ENCODE measurements around the gene UST. TPM values are rescaled to one million over a fixed set of nuclear protein-coding genes. Genes with fewer than 3 reads are reported as not detected.

The UST gene
- polyA plus RNA-seq, 1 donor (not counting 4 experiments of a cell fraction or from before 2014, with no cell fraction given) = 6.1 TPM

DNA sequence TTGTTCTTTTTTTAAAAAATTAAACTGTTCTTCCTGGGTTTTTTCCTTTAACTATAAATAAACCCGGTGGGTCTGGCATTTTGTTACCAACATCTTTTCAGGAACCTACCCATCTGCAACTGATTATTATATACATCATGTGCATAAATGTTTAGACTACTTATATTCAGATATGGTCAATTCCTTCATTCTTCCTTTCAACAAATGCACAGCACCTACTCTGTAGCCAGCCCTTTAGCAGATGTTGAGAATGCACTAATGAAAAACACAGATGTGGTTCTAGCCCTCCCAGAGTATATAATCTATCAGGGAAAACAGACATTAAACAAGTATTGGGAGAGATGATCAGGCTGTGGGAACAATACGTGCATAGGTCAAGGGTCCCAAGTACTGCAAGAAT lies 237.1 kb downstream of the UST start:
- no peaks in the 10 kb centered on the region for H3K36me3 ChIP-seq (ENCODE audit: control insufficient read depth in 2 of 2, extremely low read depth in 1 of 2, insufficient read depth in 2 of 2, low read length in 2 of 2)
- H3K9me1 ChIP-seq (ENCODE audit: control insufficient read depth, extremely low read depth, insufficient read depth, low read length) = no peaks in the 10 kb centered on the region
- H3K4me3 ChIP-seq (ENCODE audit: control insufficient read depth in 2 of 3, extremely low read depth in 1 of 3, insufficient read depth in 2 of 3, low read depth in 1 of 3, low read length in 3 of 3) = no peak overlapping the region
- H3K4me1 ChIP-seq (ENCODE audit: control insufficient read depth, extremely low read depth, insufficient read depth, low read length) = no peaks in the 10 kb centered on the region
- no peak for FAIRE-seq
- dilution Hi-C loops (cut with MboI; ENCODE audit: extremely low pct_ligation_motif_present, low sequenced_read_pairs) = no loop called here
- H3K4me2 ChIP-seq (ENCODE audit: control insufficient read depth, extremely low read depth, insufficient read depth, low read depth, low read length) = no peak overlapping the region
- no peak for DNase-seq (ENCODE audit: low read depth, low spot score)
- no peaks in the 10 kb centered on the region for H3K27me3 ChIP-seq (ENCODE audit: control insufficient read depth, extremely low read depth, insufficient read depth, low read length)
- H2AFZ ChIP-seq (ENCODE audit: control insufficient read depth, low read length) = no peak overlapping the region
- H3K79me2 ChIP-seq (ENCODE audit: control insufficient read depth, insufficient read depth, low read length) = no peaks in the 10 kb centered on the region
- no peak overlapping the region for H3K9ac ChIP-seq (ENCODE audit: control insufficient read depth, extremely low read depth, insufficient read depth, low read length)
- H3K27ac ChIP-seq (ENCODE audit: control insufficient read depth, insufficient read depth, low read length) = no peak overlapping the region
- H4K20me1 ChIP-seq (ENCODE audit: control insufficient read depth, extremely low read depth, insufficient read depth, low read length) = no peaks in the 10 kb centered on the region
- H3K9me3 ChIP-seq (ENCODE audit: control insufficient read depth, low read depth, low read length) = no peaks in the 10 kb centered on the region
- TF ChIP-seq EZH2 (IDR thresholded peaks at IDR 0.05; ENCODE audit: low read length) = no peak
- TF ChIP-seq, protein P1, sequence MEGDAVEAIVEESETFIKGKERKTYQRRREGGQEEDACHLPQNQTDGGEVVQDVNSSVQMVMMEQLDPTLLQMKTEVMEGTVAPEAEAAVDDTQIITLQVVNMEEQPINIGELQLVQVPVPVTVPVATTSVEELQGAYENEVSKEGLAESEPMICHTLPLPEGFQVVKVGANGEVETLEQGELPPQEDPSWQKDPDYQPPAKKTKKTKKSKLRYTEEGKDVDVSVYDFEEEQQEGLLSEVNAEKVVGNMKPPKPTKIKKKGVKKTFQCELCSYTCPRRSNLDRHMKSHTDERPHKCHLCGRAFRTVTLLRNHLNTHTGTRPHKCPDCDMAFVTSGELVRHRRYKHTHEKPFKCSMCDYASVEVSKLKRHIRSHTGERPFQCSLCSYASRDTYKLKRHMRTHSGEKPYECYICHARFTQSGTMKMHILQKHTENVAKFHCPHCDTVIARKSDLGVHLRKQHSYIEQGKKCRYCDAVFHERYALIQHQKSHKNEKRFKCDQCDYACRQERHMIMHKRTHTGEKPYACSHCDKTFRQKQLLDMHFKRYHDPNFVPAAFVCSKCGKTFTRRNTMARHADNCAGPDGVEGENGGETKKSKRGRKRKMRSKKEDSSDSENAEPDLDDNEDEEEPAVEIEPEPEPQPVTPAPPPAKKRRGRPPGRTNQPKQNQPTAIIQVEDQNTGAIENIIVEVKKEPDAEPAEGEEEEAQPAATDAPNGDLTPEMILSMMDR (optimal IDR thresholded peaks at IDR 0.05 in 1 of 3, IDR thresholded peaks at IDR 0.05 in 1 of 3, conservative IDR thresholded peaks at IDR 0.05 in 1 of 3; ENCODE audit: extremely low read depth in 1 of 3, insufficient read depth in 2 of 3, low read length in 3 of 3) = no peak

DNA sequence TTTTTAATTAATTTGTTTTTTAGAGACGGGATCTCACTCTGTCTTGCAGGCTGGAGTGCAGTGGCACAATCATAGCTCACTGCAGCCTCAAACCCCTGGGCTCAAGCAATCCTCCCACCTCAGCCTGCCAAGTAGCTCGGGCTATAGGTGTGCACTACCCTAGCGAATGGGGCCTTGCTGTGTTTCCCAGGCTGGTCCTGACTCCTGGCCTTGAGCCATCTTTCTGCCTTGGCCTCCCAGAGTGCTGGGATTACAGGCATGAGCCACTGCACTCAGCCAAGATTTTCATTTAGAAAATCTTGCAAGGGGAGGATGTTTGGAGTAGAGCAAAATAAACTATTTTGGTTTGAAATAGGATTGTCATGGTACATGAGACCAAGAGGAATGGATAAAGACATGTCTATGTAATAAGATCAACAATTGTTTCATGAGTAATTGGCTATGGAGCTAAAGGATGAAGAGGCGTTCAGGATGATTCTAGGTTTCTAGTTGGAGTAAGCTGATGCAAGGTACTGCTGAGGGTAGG lies 237.8 kb downstream of the UST start:
- TF ChIP-seq, protein P1 (optimal IDR thresholded peaks at IDR 0.05 in 1 of 3, IDR thresholded peaks at IDR 0.05 in 1 of 3, conservative IDR thresholded peaks at IDR 0.05 in 1 of 3; ENCODE audit: extremely low read depth in 1 of 3, insufficient read depth in 2 of 3, low read length in 3 of 3) = no peak
- no peak for TF ChIP-seq EZH2 (IDR thresholded peaks at IDR 0.05; ENCODE audit: low read length)
- H3K4me1 ChIP-seq (ENCODE audit: control insufficient read depth, extremely low read depth, insufficient read depth, low read length) = no peaks in the 10 kb centered on the region
- no peak overlapping the region for H3K4me2 ChIP-seq (ENCODE audit: control insufficient read depth, extremely low read depth, insufficient read depth, low read depth, low read length)
- no peaks in the 10 kb centered on the region for H3K9me1 ChIP-seq (ENCODE audit: control insufficient read depth, extremely low read depth, insufficient read depth, low read length)
- no peaks in the 10 kb centered on the region for H3K9me3 ChIP-seq (ENCODE audit: control insufficient read depth, low read depth, low read length)
- H3K36me3 ChIP-seq (ENCODE audit: control insufficient read depth in 2 of 2, extremely low read depth in 1 of 2, insufficient read depth in 2 of 2, low read length in 2 of 2) = no peaks in the 10 kb centered on the region
- no peak for DNase-seq (ENCODE audit: low read depth, low spot score)
- no peaks in the 10 kb centered on the region for H4K20me1 ChIP-seq (ENCODE audit: control insufficient read depth, extremely low read depth, insufficient read depth, low read length)
- H2AFZ ChIP-seq (ENCODE audit: control insufficient read depth, low read length) = no peak overlapping the region
- FAIRE-seq = no peak
- no peak overlapping the region for H3K9ac ChIP-seq (ENCODE audit: control insufficient read depth, extremely low read depth, insufficient read depth, low read length)
- dilution Hi-C loops (cut with MboI; ENCODE audit: extremely low pct_ligation_motif_present, low sequenced_read_pairs) = no loop called here
- no peaks in the 10 kb centered on the region for H3K79me2 ChIP-seq (ENCODE audit: control insufficient read depth, insufficient read depth, low read length)
- no peak overlapping the region for H3K27ac ChIP-seq (ENCODE audit: control insufficient read depth, insufficient read depth, low read length)
- no peaks in the 10 kb centered on the region for H3K27me3 ChIP-seq (ENCODE audit: control insufficient read depth, extremely low read depth, insufficient read depth, low read length)
- H3K4me3 ChIP-seq (ENCODE audit: control insufficient read depth in 2 of 3, extremely low read depth in 1 of 3, insufficient read depth in 2 of 3, low read depth in 1 of 3, low read length in 3 of 3) = no peak overlapping the region
